Parathyroid adenoma (tissue), 2 donors: Measurements from ENCODE around the gene ZNF331.
A peak's percentile ranks its signal among the peaks of the same experiment; 100 is the strongest.
"Not testable (repeated sequence)": the region's sequence is repeated elsewhere in the genome, so short reads cannot be mapped to it uniquely, and the experiment has no call there.

ENCODE experiments used
- H2AFZ ChIP-seq: fragments of 300-600 bp; sonication (generic); one replicate; pipeline ENCODE4 v1.7.0; 2017; ENCODE audit warnings: antibody characterized with exemption, mild to moderate bottlenecking
- H3K27ac ChIP-seq: fragments of 300-600 bp; sonication (generic); one replicate; pipeline ENCODE4 v1.7.0; 2017
- H3K27me3 ChIP-seq: fragments of 300-600 bp; sonication (generic); one replicate; pipeline ENCODE4 v1.7.0; 2017; ENCODE audit warnings: low read length; ENCODE audit not compliant: control insufficient read depth, insufficient read depth
- H3K36me3 ChIP-seq: fragments of 300-600 bp; sonication (generic); one replicate; pipeline ENCODE4 v1.7.0; 2017; ENCODE audit warnings: low read length; ENCODE audit not compliant: control insufficient read depth, insufficient read depth
- H3K4me1 ChIP-seq: fragments of 300-600 bp; sonication (generic); one replicate; pipeline ENCODE4 v1.7.0; 2017; ENCODE audit warnings: control low read depth
- H3K4me2 ChIP-seq: fragments of 300-600 bp; sonication (generic); one replicate; pipeline ENCODE4 v1.7.0; 2017; ENCODE audit warnings: low read length
- H3K4me3 ChIP-seq: fragments of 300-600 bp; sonication (generic); one replicate; pipeline ENCODE4 v1.7.0; 2017; ENCODE audit warnings: low read depth, low read length
- H3K79me2 ChIP-seq: fragments of 300-600 bp; sonication (generic); one replicate; pipeline ENCODE4 v1.7.0; 2017; ENCODE audit warnings: control low read depth
- H3K9ac ChIP-seq: fragments of 300-600 bp; sonication (generic); one replicate; pipeline ENCODE4 v1.7.0; 2017; ENCODE audit warnings: mild to moderate bottlenecking
- H3K9me3 ChIP-seq: fragments of 300-600 bp; sonication (generic); one replicate; pipeline ENCODE4 v1.7.0; 2017; ENCODE audit warnings: low read length; ENCODE audit not compliant: control insufficient read depth
- TF ChIP-seq, protein P1 (sequence below): fragments of 300-600 bp; sonication (generic); IDR thresholded peaks from one replicate; pipeline ENCODE4 v1.7.0; 2017; ENCODE audit warnings: antibody characterized with exemption, mild to moderate bottlenecking
- donor health status: primary hyperparathyroidism.

The ZNF331 gene

DNA sequence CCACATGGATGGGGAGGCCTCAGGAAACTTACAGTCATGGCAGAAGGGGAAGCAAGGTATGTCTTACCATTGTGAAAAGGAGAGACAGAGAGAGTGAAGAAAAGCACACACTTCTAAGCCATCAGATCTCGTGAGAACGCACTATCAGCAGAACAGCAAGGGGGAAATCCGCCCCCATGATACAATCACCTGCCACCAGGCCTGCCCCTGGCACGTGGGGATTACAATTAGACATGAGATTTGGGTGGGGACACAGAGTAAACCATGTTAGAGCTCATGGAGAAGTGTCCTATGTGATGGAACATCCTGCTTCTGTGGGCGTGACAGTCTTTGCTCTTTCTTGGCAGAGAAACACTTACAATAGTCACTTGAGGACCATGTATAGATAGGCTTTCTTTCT is 28.1 kb upstream of the ZNF331 start:
- H3K4me2 ChIP-seq = no peak overlapping the region
- TF ChIP-seq, protein P1, sequence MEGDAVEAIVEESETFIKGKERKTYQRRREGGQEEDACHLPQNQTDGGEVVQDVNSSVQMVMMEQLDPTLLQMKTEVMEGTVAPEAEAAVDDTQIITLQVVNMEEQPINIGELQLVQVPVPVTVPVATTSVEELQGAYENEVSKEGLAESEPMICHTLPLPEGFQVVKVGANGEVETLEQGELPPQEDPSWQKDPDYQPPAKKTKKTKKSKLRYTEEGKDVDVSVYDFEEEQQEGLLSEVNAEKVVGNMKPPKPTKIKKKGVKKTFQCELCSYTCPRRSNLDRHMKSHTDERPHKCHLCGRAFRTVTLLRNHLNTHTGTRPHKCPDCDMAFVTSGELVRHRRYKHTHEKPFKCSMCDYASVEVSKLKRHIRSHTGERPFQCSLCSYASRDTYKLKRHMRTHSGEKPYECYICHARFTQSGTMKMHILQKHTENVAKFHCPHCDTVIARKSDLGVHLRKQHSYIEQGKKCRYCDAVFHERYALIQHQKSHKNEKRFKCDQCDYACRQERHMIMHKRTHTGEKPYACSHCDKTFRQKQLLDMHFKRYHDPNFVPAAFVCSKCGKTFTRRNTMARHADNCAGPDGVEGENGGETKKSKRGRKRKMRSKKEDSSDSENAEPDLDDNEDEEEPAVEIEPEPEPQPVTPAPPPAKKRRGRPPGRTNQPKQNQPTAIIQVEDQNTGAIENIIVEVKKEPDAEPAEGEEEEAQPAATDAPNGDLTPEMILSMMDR = no peak
- no peaks in the 10 kb centered on the region for H3K79me2 ChIP-seq
- no peak overlapping the region for H3K27ac ChIP-seq
- no peak overlapping the region for H2AFZ ChIP-seq
- H3K4me1 ChIP-seq = peaks cover 4% of the 10 kb centered on the region
- H3K9ac ChIP-seq = no peak overlapping the region
- no peak overlapping the region for H3K4me3 ChIP-seq
- H3K27me3 ChIP-seq = no peaks in the 10 kb centered on the region
- H3K9me3 ChIP-seq = no peaks in the 10 kb centered on the region
- H3K36me3 ChIP-seq = no peaks in the 10 kb centered on the region

GRCh38 chr19:53511357-53511756 is 26.6 kb upstream of the ZNF331 start:
- no peaks in the 10 kb centered on the region for H3K79me2 ChIP-seq
- H3K4me1 ChIP-seq = peaks cover 3% of the 10 kb centered on the region
- no peak overlapping the region for H3K4me3 ChIP-seq
- no peaks in the 10 kb centered on the region for H3K27me3 ChIP-seq
- H3K4me2 ChIP-seq = no peak overlapping the region
- H3K36me3 ChIP-seq = no peaks in the 10 kb centered on the region
- H3K9me3 ChIP-seq = no peaks in the 10 kb centered on the region
- H3K27ac ChIP-seq = no peak overlapping the region
- H3K9ac ChIP-seq = no peak overlapping the region
- TF ChIP-seq, protein P1 = no peak
- H2AFZ ChIP-seq = no peak overlapping the region

- Histone ChIP-seq H3K9ac (no peak overlapping the region), H3K9me3 (no peaks in the 10 kb centered on the region), H3K4me1 (peaks cover 3% of the 10 kb centered on the region), H3K4me3 (no peak overlapping the region), H2AFZ (peak overlapping the region; percentile 62), H3K27ac (no peak overlapping the region), H3K27me3 (no peaks in the 10 kb centered on the region), H3K79me2 (no peaks in the 10 kb centered on the region), H3K36me3 (no peaks in the 10 kb centered on the region), H3K4me2 (no peak overlapping the region)
- TF ChIP-seq, protein P1 = peak; percentile 82
Observed at GRCh38 chr19:53511933-53512374, 26.0 kb upstream of the ZNF331 start.

GRCh38 chr19:53515047-53515446 is 22.9 kb upstream of the ZNF331 start:
- not testable (repeated sequence) for H3K36me3 ChIP-seq, H3K4me2 ChIP-seq, H3K79me2 ChIP-seq, H2AFZ ChIP-seq, H3K9me3 ChIP-seq, H3K4me3 ChIP-seq, H3K9ac ChIP-seq, H3K27ac ChIP-seq, H3K27me3 ChIP-seq, H3K4me1 ChIP-seq

- no peaks in the 10 kb centered on the region for H3K9me3 ChIP-seq
Observed at GRCh38 chr19:53517114-53517741, 20.7 kb upstream of the ZNF331 start.

More at GRCh38 chr19:53517114-53517741, 20.7 kb upstream of the ZNF331 start:
- Histone ChIP-seq H3K4me1 (peaks cover 3% of the 10 kb centered on the region), H3K9ac (no peak overlapping the region), H3K79me2 (no peaks in the 10 kb centered on the region), H3K4me2 (no peak overlapping the region), H3K27me3 (no peaks in the 10 kb centered on the region), H3K27ac (no peak overlapping the region), H3K36me3 (no peaks in the 10 kb centered on the region), H3K4me3 (no peak overlapping the region), H2AFZ (no peak overlapping the region)
- TF ChIP-seq, protein P1 = no peak
